Endothelial cell of hepatic sinusoid (primary cell): Measurements from ENCODE around the gene ULK2.

ENCODE experiments used
- in situ Hi-C: cut with HindIII; loops from 2 replicates; pipeline ENCODE4 v1.10.0; 2017; ENCODE audit warnings: low sequenced_read_pairs

The ULK2 gene

DNA sequence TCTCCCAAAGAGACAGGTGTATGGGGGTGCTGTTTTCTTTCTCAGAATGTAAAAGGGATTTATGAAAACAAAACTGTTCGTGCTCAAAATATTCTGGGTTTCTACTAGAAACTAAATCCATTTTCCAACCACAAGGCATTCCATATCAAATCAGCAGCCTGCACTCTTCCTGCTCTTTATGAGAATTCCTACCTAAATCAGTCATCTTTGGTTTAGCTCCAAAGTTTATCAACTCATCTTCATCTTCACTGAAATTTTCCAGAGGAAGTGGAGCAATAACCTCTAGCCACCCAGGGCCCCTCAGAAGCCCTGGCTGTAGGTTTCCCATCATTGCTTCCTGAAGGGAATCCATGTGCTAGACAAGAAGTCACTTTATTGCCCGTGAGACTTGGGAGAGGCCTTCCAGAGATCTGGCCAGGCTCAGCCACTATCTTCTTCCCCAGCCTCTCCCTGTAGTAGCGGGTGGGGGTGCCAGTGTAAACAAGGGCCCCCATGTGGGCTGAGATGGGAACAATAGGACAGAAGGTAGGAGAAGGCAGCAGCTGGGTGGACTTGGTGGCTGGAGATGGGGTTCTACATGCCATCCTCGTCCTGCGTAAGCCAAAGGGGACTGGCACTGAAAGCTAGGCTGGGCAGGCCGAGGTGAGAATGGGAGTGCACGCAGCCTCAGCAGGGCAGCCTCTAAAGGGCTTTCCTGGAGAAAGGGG lies 97.6 kb downstream of the ULK2 start:
- in situ Hi-C loops = loop anchor here (10.0 kb wide), 1 partner anchor 405 kb away; the partner anchor contains the start of gene B9D1

DNA sequence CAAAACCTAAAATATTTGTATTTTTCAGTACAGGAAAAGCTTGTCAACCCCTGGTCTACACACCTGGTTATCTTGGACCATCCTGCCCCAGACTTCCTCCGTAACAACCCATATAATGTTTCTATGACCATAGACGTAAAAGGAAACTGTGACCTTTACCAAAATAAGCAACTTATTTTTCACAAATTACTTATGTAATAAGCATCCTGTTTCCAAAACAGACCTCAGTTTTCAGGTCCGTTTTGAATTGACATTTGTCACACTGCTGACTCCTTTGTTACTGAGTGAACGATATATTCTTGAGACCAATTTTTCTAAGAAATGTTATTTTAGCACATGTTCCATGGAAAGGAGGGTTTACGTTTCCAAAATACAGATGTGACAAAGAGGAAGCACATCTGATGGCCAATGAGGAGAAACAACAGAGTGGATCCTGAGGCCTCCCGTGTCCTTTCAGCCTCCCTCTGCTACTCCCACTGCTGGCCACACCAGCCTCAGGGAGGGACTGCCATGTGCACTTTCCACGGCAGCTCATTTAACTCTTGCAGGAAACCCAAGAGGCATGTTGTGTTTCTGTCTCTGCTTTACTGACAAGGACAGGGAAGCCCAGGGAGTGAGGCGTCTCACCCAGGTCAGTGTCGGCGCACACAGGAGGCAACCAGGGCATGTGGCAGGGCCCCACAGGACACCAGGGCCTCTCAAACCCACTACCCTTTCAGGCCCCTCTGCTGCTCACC lies 99.5 kb downstream of the ULK2 start:
- in situ Hi-C loops = loop anchor here (10.0 kb wide), 1 partner anchor 403 kb away; the partner anchor contains the start of gene B9D1

DNA sequence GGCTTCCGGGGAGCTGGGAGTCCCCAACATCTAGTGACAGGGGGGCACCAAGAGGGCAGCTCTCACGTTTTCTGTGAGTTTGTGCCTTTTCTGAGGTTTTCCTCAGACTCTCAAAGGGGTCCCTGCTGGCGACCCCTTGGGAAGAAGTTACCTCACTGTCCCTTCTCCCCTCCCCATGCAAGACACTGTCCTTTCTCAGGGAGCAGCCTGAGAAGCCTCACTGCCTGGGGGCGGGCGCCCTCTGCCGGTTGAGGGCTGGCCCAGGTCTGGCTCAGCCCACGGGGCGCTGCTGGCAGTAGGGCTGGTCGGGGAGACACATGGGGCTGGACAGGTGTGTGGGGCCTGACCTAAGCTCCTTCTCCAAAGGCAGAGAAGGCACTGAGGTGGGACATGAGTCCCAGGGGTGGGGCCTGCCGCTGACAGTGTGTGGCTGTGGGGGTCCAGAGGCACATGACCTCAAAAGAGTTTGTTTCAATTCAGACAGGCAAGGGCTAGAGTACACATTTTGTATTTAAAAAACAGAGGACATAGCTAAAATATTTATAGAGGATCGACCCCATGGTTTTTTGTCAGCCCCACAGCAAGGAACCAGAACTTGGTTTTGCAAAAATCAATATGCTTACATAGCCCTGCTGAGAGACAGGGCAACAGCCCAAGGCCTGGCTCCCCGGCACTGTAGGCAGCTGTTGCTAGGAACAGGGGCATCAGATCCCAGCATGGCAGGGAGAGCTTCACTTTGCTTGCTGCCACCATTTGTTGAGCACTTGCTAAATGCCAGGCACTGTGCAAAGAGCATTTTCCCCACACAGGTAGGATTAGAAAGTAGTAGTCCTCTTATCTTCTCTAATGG lies 101.1 kb downstream of the ULK2 start:
- in situ Hi-C loops = loop anchor here (10.0 kb wide), 1 partner anchor 402 kb away; the partner anchor contains the start of gene B9D1

DNA sequence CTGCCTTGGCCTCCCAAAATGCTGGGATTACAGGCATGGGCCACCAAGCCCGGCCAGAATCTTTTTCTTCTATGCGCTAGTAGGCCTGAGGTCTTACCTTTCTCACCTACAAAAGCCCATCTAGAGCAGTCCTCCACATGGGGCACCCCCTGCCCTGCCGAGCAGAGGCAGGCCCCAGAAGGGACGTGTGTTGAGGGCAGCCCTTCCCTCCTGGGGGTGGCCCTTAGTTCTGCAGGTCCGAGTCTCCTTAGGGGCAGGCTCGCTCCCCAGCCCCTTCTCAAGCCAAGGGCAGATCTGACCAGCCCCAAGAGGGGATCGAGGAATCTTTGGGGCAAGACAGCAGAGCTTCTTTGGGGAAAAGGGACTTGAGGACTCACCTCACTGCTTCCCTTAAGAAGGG lies 101.7 kb downstream of the ULK2 start:
- in situ Hi-C loops = loop anchor here (10.0 kb wide), 1 partner anchor 401 kb away; the partner anchor contains the start of gene B9D1

DNA sequence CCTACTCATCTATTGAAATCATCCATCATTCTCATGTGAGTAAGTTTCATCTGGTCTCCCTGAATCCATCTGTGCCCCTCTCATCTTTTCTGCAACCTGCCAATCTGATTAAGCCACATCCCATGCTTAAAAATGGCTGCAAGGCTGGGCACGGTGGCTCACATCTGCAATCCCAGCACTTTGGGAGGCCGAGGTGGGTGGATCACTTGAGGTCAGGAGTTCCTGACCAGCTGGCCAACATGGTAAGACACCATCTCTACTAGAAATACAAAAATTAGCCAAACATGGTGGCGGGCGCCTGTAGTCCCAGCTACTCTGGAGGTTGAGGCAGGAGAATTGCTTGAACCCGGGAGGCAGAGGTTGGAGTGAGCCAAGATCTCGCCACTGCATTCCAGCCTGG lies 103.7 kb downstream of the ULK2 start:
- in situ Hi-C loops = loop anchor here (5.0 to 10.0 kb wide), 2 partner anchors 247 to 399 kb away; partner anchors contain the start of gene B9D1

DNA sequence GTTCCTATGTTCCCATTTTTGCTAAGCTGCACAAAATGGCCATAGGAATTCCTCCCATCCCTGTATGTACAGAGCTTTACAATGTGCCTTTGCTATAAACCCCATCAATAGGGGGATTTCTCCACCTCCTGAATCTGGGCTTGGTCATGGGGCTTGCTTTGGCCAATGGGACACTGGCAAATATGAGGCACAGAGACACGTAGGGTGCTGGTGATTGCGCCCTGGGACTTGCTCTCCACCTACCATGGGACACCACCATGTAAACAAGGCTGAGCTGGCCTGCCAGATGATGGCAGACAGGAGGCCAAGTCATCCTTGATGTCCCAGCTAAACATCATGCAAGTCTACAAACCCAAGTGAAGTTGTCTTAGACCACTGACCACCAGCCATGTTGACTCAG lies 104.3 kb downstream of the ULK2 start:
- in situ Hi-C loops = loop anchor here (5.0 to 10.0 kb wide), 2 partner anchors 246 to 399 kb away; partner anchors contain the start of gene B9D1

DNA sequence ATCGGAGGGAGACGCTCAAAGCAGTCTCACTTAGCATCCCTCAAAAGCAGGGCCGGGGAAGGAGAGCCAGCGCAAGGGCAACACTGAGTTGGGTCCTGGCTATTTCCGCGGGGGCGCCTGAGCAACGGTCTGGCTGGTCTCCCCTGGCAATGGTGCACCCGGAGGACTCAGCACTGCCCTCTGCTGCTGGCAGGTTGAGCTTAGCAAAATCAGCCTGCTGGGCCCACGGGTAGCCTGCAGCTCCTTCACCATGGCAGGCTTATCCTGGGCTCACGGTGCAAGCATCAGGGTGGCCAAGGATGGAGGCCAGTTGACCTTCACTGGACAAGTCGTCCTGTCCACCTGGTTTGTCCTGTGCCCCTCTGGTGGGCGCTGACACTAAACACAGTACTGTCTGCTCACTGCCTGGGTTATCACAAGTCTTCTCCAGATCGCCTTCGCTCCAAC lies 105.2 kb downstream of the ULK2 start:
- in situ Hi-C loops = loop anchor here (5.0 to 10.0 kb wide), 2 partner anchors 245 to 398 kb away; partner anchors contain the start of gene B9D1

DNA sequence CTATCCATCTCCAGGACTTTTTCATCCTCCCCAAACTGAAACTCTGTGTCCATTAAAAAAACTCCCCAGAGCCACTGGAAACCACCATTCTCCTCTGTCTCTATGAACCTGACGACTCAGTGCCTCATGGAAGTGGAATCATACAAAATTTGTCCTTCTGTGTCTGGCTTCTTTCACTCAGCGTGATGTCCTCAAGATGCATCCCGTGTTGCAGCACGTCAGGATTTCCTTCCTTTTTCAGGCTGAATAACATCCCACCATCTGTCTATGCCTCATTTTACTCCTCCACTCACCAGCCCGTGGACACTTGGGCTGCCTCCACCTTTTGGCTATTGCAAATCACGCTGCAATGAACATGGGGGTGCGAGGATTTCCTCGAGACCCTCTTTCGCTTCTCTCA lies 107.0 kb downstream of the ULK2 start:
- in situ Hi-C loops = loop anchor here (5.0 to 10.0 kb wide), 2 partner anchors 243 to 396 kb away; partner anchors contain the start of gene B9D1

DNA sequence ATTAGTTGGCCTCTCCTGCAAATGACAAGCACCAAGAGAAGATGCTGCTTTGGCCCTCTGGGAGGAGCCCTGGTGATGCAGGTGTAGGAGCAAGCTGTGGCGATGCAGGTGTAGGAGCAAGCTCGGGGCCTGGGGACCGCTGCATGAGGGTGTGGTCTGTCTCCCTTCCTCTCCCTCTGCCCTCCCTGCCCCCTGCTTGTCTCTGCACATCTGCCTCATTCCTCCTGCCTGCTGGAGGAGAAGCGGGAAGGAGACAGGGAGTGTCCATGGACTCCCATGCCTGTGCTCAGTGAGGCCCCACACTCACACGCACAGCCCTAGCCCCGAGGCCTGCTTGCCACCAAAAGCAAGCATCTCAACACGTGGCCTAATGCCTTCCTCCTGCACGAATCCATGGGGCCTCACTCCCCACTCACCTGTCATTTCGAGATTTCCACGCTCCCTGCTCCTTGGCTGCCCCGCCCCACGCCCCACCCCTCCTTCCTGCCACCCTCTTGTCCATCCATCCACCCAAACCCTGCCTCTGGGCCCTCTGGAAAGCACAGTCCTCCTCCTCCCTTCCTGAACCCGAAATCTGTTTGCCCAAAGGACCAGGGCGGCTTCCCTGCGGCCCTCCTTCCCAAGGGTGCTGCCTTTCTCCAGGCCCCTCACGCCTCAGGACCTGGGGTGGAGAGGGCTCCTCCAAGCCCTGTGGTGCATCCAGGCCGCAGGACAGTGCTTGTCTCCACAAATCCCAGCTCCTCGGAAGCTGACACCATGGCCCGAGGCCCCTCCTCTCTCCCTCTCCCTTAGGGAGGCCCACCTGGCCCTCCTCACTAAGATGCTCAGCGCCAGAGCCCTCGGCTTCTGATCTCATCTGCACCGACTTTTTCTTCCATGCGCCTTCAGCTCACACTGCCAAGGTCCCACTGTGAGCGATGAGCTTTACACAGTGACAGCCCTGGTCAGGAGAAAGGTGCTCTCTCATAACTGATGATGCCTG lies 107.9 kb downstream of the ULK2 start:
- in situ Hi-C loops = loop anchor here (5.0 to 10.0 kb wide), 2 partner anchors 243 to 395 kb away; partner anchors contain the start of gene B9D1

DNA sequence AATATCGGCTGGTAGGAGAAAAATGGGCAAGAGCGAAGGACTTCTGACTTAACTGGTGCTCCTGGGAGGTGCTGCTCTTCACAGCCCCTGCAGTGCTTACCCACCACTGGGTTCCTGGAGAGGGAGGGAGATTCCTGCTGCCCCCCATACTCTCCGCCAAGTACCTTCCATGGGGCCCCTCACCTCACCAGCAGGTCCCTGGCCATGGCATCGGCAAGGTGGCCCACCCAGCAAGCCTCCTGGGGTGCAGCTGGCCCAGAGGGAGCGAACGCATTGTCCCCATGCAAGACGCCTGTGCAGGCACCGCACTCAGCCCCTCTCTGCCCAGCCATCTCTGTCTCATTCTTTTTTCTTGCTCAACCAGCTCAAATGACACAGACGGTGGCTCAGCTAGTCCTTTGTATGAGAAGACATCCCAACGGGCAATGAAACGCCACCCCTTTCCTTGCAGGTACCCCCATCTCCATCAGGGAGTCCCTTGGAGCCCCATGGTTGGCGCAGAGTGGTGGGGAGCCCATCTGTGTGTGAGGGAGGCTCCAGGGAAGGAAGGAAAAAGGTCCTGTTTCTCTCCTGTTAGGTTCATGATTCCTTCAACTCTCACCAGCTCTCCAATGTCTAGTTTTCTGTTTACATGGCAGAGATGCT lies 110.1 kb downstream of the ULK2 start:
- in situ Hi-C loops = no loop called here

DNA sequence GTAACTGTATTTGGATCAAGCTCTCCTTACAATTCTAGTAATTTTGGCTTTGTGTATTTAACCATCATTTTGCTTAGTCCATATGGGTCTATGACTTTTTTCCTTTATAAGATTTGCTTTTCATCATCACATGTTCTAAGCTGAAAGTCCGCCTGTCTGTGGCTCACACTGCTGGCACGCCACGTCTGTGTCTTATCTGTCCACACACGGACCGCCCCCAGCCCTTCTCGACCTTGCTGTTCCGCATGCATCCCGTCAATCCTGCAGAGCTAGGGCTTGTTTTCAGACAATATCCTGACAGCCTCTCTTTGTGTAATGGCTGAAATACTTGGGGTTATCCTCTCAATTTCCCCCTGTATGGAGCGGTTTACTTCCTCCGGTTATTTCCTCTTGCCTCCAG lies 111.2 kb downstream of the ULK2 start:
- in situ Hi-C loops = no loop called here

DNA sequence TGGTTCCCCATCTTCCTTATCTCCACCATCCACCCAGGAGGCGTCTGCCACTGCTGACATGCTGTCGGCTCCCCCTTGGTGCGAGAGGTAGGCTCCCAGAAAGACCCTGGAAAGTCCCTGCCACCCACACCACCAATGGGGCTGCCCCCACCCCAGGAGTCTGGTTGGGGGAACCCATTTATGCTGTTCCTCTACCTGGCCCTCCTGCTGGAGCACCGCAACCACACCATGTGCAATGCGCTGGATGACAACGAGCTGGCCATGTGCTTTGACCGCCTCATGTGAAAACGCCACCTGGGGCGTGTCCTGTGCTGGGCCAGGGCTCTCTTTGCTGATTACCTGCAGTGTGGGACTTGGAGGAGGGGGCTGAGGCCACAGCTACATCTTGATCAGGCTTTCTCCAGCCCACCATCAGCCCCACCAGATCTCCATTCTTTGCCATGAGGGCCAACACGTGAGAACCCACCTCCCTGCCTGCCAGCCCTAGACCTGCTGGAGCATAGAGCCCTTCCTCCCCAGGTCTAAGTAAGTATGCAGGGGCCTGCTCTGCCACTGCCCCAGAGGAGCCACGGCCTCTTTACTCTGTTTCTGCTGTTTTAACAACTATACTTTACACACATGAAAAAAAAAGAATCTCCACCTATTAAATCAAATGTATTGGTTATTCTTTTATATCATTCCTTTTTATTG lies 111.8 kb downstream of the ULK2 start:
- in situ Hi-C loops = no loop called here

DNA sequence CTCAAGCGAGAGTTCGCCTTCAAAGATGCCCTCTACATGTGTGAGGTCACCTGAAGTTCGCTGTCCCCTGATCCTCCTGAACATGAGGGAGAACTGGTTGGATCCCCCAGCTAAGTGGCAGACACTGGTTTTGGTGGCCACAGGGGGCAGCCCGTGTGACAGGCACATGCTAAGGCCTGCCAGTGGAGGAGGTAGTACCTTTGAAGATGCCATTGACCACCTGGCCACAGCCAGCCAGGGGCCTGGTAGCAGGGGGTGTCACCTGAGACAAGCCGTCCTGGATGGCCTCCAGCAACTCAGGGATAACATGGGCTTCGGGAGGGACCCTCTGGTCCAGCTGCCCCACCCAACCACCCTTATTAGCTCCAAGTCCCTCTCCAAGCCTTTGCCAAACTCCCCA lies 112.3 kb downstream of the ULK2 start:
- in situ Hi-C loops = no loop called here

DNA sequence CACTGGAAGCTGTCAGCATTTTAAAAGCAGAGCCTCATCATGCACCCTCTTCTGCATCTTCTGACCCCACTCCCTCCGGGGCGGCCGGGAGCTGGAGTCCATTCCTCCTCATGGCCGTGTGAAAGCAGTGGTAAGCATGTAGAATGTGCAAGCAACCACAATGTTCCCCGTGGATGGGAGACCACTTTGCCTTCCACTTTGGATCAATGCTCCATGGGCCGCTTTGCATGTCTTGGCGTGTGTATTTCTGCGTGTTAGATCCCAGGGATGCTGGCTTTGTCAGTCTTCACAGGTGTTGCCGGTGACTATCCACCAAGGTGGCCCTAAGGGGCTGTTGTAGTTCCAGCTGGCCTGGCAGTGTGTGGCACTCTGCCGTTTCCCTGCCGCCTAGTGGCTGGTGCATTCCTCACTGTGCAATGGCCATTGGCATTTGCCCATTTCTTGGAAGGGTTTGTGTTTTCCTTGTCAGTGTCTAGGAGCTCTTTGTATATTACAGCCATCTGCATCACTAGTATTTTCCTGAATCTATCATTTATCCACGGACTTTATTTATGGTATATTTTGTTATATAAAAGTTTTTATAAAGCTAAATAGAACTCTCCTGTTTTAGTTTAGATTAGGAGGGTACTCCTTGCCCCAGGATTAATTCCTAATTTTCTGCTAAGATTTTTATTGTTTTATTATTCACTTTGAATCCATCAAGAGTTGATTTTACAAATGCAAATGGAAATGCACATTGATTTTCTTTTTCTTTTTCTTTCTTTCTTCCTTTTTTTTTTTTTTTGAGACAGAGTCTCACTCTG lies 113.9 kb downstream of the ULK2 start:
- in situ Hi-C loops = no loop called here

DNA sequence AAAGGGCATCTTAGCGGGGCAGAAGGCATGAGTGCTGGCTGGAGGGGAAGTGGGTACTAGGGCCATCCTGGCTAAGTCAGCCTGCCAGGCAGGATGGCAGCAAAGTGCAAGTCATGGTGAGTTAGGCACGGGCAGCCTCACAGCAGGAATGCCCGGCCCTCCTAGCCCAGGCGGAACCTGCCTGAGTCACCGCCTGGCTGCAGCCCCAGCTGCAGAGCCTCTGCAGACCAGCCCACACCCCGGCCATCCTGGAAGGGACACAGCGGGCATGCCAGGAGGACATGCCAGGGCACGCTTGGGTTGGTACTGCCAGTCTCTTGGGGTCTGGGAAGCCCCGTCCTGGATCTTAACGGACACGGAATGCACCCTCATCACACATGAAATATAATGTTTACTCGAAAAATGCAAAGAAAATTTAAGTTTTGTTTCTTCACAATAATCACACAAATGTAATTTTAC lies 114.7 kb downstream of the ULK2 start:
- in situ Hi-C loops = no loop called here

DNA sequence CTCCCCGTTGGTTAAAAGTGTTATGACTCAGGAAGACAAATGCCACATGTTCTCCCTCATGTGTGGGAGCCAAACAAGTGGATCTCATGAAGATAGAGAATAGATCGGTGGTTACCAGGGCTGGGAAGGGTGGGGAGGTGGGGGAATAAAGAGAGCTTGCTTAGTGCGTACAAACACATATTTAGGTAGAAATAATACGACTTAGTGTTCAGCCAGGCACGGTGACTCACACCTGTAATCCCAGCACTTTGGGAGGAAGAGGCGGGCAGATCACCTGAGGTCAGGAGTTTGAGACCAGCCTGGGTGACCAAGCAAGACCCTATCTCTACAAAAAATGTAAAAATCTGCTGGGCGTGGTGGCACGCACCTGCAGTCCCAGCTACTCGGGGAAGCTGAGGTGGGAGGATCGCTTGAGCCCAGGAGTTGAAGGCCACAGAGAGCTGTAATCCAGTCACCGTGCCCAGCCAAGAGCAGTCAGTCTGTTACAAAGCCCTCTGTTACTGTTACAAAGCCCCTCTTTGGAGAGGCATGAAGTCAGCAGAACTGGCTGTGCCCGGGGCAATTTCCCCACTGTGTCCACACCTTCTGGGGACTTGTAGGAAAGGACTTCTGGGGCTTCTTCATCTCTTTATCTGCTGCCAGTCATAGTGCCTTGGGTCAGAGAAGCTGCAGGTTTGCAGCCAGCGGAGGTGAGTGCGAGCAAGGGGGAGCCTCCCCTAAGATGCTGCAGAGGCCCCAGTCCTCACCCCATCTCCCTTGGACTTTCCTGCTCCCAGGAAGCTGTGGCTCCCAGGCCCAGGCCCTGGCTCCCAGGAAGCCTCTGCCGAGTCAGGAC lies 115.3 kb downstream of the ULK2 start:
- in situ Hi-C loops = no loop called here

DNA sequence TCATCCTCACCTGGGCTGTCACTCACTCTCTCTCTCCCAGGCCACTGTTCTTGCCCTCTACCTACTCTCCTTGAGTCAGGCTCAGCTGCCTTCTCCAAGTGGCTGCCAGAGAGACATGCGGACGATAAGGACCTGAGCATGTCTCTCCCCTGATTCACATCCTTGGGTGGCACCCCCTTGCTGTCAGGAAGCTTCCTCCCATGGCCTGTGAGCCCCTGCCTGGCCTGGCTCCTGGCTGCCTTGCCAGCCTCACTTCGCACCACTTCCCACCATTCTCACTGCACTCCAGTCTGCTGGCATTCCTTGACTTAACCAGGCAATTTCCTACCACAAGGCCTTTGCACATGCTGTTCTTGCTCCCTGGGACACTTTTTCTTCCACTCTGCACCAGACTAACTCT lies 116.9 kb downstream of the ULK2 start:
- in situ Hi-C loops = no loop called here
